IMR-90 (cell line): ENCODE results near the gene SPINT2. TPM values are rescaled to one million over a fixed set of nuclear protein-coding genes. Genes with fewer than 3 reads are reported as not detected.

Source experiments
- ATAC-seq: fragments of 200-7000 bp; cut with Tn5 transposase; 2 replicates; pipeline ENCODE4 v1.9.1; 2020; ENCODE audit warnings: low read depth, mild to moderate bottlenecking, moderate library complexity
- BruUV-seq: library from RNA; stranded (reverse); fragments of 400-500 nt; replicated peaks from 2 replicates; lab custom pipeline; 2021; lab: Mats Ljungman, UMichigan
- CTCF ChIA-PET: fragments of 300-600 bp; formaldehyde crosslinking; extraction: SDS; loops from one replicate; lab custom pipeline; 2021; ENCODE audit warnings: antibody characterized with exemption; lab: Yijun Ruan, JAX
- POLR2A ChIA-PET: fragments of 300-600 bp; sonication (Branson Sonifier 250); formaldehyde crosslinking; loops from one replicate; lab custom pipeline; 2022; ENCODE audit warnings: antibody characterized with exemption; ENCODE audit not compliant: unreplicated experiment; lab: Charles Lee
- DNase-seq: peaks from one replicate; pipeline ENCODE4 v3.0.0; 2013
- H2AFZ ChIP-seq: replicated peaks from 2 replicates; pipeline ENCODE3; 2013; ENCODE audit warnings: low read length, mild to moderate bottlenecking; ENCODE audit not compliant: poor library complexity
- H2AK5ac ChIP-seq: 2 replicates; pipeline ENCODE4 v1.6.1; 2013; ENCODE audit warnings: low read depth, low read length, inconsistent platforms
- H2AK9ac ChIP-seq: replicated peaks from 2 replicates; pipeline ENCODE3; 2013; ENCODE audit warnings: mild to moderate bottlenecking, low read depth, low read length, moderate library complexity; ENCODE audit not compliant: poor library complexity
- H2BK120ac ChIP-seq: 2 replicates; pipeline ENCODE4 v1.6.1; 2013; ENCODE audit warnings: low read depth, low read length, inconsistent platforms
- H2BK15ac ChIP-seq: 3 replicates; pipeline ENCODE4 v1.6.1; 2013; ENCODE audit warnings: low read depth, low read length, inconsistent platforms
- H2BK20ac ChIP-seq: 2 replicates; pipeline ENCODE4 v1.6.1; 2013; ENCODE audit warnings: low read depth, mild to moderate bottlenecking, inconsistent platforms, low read length, moderate library complexity
- H2BK5ac ChIP-seq: 2 replicates; pipeline ENCODE4 v1.6.1; 2013; ENCODE audit warnings: mild to moderate bottlenecking, low read depth, low read length, inconsistent platforms; ENCODE audit not compliant: poor library complexity, severe bottlenecking
- H3K14ac ChIP-seq: replicated peaks from 2 replicates; pipeline ENCODE4 v1.6.1; 2013; ENCODE audit warnings: low read depth, low read length, inconsistent platforms
- H3K18ac ChIP-seq: 2 replicates; pipeline ENCODE4 v1.6.1; 2013; ENCODE audit warnings: low read depth, low read length, control low read depth
- H3K23ac ChIP-seq: 2 replicates; pipeline ENCODE4 v1.6.1; 2013; ENCODE audit warnings: low read depth, low read length, inconsistent platforms
- H3K27ac ChIP-seq: 2 replicates; pipeline ENCODE4 v1.5.1; 2013; ENCODE audit warnings: mild to moderate bottlenecking, control low read depth, low read length; ENCODE audit not compliant: insufficient read depth
- H3K27me3 ChIP-seq: 2 replicates; pipeline ENCODE4 v1.6.1; 2013; ENCODE audit warnings: low read length; ENCODE audit not compliant: control insufficient read depth, insufficient read depth
- H3K36me3 ChIP-seq: 2 replicates; pipeline ENCODE4 v1.6.1; 2013; ENCODE audit warnings: low read length, mixed read lengths; ENCODE audit not compliant: control insufficient read depth, insufficient read depth
- H3K4ac ChIP-seq: 2 replicates; pipeline ENCODE4 v1.6.1; 2013; ENCODE audit warnings: low read depth, low read length, inconsistent platforms
- H3K4me1 ChIP-seq: 2 replicates; pipeline ENCODE4 v1.6.1; 2013; ENCODE audit warnings: low read length, mixed read lengths; ENCODE audit not compliant: control insufficient read depth, insufficient read depth
- H3K4me2 ChIP-seq: 2 replicates; pipeline ENCODE4 v1.6.1; 2013; ENCODE audit warnings: low read depth, mild to moderate bottlenecking, control low read depth, low read length, moderate library complexity
- H3K4me3 ChIP-seq: 2 replicates; pipeline ENCODE4 v1.5.1; 2013; ENCODE audit warnings: low read depth, mild to moderate bottlenecking, control low read depth, low read length, moderate library complexity; ENCODE audit not compliant: insufficient read depth
- H3K56ac ChIP-seq: 2 replicates; pipeline ENCODE4 v1.6.1; 2013; ENCODE audit warnings: low read length, inconsistent platforms; ENCODE audit not compliant: insufficient read depth; ENCODE audit errors: extremely low read depth
- H3K79me1 ChIP-seq, 2 experiments: 2 replicates each; pipeline ENCODE4 v1.6.1; 2013; ENCODE audit warnings: low read length in 2 of 2, inconsistent platforms in 1 of 2, low read depth in 1 of 2
- H3K9ac ChIP-seq: 2 replicates; pipeline ENCODE4 v1.6.1; 2013; ENCODE audit warnings: low read depth, low read length, control low read depth
- H3K9me1 ChIP-seq: 2 replicates; pipeline ENCODE4 v1.6.1; 2013; ENCODE audit warnings: low read length, inconsistent platforms; ENCODE audit not compliant: insufficient read depth
- H3K9me3 ChIP-seq: 2 replicates; pipeline ENCODE4 v1.6.1; 2013; ENCODE audit warnings: low read length; ENCODE audit not compliant: control insufficient read depth, insufficient read depth
- H4K20me1 ChIP-seq: 2 replicates; pipeline ENCODE4 v1.6.1; 2013; ENCODE audit warnings: low read length, inconsistent platforms; ENCODE audit not compliant: insufficient read depth
- H4K5ac ChIP-seq: 2 replicates; pipeline ENCODE4 v1.6.1; 2013; ENCODE audit warnings: mild to moderate bottlenecking, low read depth, low read length, control low read depth
- H4K8ac ChIP-seq, 2 experiments: 2 replicates each; pipeline ENCODE4 v1.6.1; 2013; ENCODE audit warnings: low read depth in 2 of 2, low read length in 2 of 2, control low read depth in 1 of 2, inconsistent platforms in 1 of 2
- H4K91ac ChIP-seq: 2 replicates; pipeline ENCODE4 v1.6.1; 2013; ENCODE audit warnings: low read depth, low read length, inconsistent platforms; ENCODE audit not compliant: insufficient read depth
- MAZ ChIP-seq: IDR thresholded peaks from 2 replicates; pipeline ENCODE4 v1.6.1; 2012; ENCODE audit warnings: low read depth, mild to moderate bottlenecking, low read length, improper control_type of control experiment, moderate library complexity, borderline replicate concordance
- RFX5 ChIP-seq: IDR thresholded peaks from 2 replicates; pipeline ENCODE4 v1.8.0; 2012; ENCODE audit warnings: low read depth, mild to moderate bottlenecking, low read length, moderate library complexity
- WGBS, 2 experiments: methylation state at CpG; one replicate each; pipeline versions ENCODE4 v1.1.5 to v1.1.7; 2013; ENCODE audit warnings: missing lambda C conversion rate in 2 of 2; ENCODE audit not compliant: insufficient read length in 1 of 2; ENCODE audit errors: extremely low coverage in 2 of 2; 5-methylcytosine and 5-hydroxymethylcytosine counted together
- dilution Hi-C: fragments of 300-500 bp; cut with HindIII; formaldehyde crosslinking; loops from one replicate; pipeline ENCODE4 v1.14.3; 2018; ENCODE audit warnings: low sequenced_read_pairs; ENCODE audit not compliant: unreplicated experiment
- in situ Hi-C: fragments of 300-500 bp; cut with MboI; formaldehyde crosslinking; loops from 3 replicates; pipeline ENCODE4 v1.14.3; 2019; ENCODE audit warnings: low sequenced_read_pairs, inconsistent platforms, mixed read lengths
- intact Hi-C: fragments of 100-400 bp; cut with micrococcal nuclease; formaldehyde crosslinking; loops from 2 replicates; pipeline ENCODE4 v1.10.0; 2022
- polyA plus RNA-seq, 3 experiments: library from polyadenylated mRNA; depleted of rRNA; stranded (reverse); fragments of >200 nt; gene quantifications; 2 replicates each; pipeline ENCODE4 v1.2.3, GENCODE V29; 2012; ENCODE audit warnings: low replicate concordance in 1 of 3
- total RNA-seq: library from RNA; depleted of rRNA; stranded (reverse); fragments of >200 nt; gene quantifications from 2 replicates; pipeline ENCODE4 v1.2.3, GENCODE V29; 2012

SPINT2 gene
- total and polyA plus RNA-seq, 2 of the 4 experiments (the other 2 are of a cell fraction) = 0.54 to 1.2 TPM

DNA sequence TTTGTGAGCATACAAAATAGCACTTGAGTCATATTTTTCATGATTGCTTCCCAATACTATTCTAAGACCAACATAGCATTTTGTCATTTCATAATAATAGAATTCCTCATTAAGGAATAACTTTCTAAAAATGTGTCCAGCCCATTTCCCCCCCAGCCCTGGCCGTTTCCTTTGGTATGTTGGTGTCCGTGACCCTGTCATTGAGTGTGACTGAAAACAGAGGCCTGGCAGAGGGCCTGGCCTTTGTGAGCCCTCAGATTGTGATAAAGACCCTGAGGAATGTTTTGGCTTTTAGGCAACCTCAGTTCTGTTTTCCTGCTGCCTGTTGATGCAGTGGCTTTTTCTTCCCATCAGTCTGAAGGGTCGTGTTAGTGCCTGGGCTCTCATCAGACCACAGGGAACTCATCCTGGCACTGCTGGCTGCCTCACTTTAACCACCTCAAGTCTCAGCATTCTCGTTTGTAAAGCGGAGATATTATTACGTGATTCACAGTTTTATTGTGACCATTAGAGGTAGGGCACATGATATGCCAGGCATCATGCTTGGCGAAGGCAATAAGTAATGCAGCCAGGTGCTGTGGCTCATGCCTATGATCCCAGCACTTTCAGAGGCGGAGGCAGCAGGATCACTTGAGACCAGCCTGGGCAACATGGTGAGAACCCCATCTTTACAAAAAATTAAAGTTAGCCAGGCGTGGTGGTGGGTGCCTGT lies 13.8 kb downstream of the SPINT2 start:
- DNase-seq (peak; percentile 35), ATAC-seq (peak; percentile 80)
- Histone ChIP-seq H3K4me1 (peaks cover 13% of the 10 kb centered on the region), H3K27me3 (no peaks in the 10 kb centered on the region), H3K18ac (peak overlapping the region; percentile 93), H4K5ac (peak overlapping the region; percentile 86), H3K79me1 (no peaks in the 10 kb centered on the region), H2BK15ac (peak overlapping the region; percentile 53; the same call in 2 of the 3 replicates), H4K20me1 (no peaks in the 10 kb centered on the region), H2AK5ac (peak overlapping the region; percentile 86), H3K23ac (peak overlapping the region; percentile 85), H2BK20ac (peak overlapping the region; percentile 85), H3K9ac (peak overlapping the region; percentile 17), H2AFZ (peak overlapping the region; percentile 65), H3K14ac (peak overlapping the region; percentile 58), H3K9me3 (no peaks in the 10 kb centered on the region), H3K4me2 (peak overlapping the region; percentile 64), H3K27ac (peak overlapping the region; percentile 83), H2BK120ac (peak overlapping the region; percentile 88), H3K36me3 (no peaks in the 10 kb centered on the region), H2AK9ac (no peak overlapping the region), H4K91ac (peak overlapping the region; percentile 38), H3K4me3 (no peak overlapping the region), H2BK5ac (peak overlapping the region; percentile 55), H3K56ac (no peak overlapping the region), H3K9me1 (peaks cover 5% of the 10 kb centered on the region; the same call in 1 of the 2 replicates), H4K8ac (peak overlapping the region; percentile 69 to 78; a peak in 3 of 4 replicates), H3K4ac (peak overlapping the region; percentile 87)
- no peak for TF ChIP-seq MAZ
- no peak for TF ChIP-seq RFX5
- in situ Hi-C loops (no loop called here), dilution Hi-C loops (no loop called here), intact Hi-C loops (no loop called here)
- WGBS, 2 experiments = 0% methylated on average over 2 of the region's 9 CpGs; no CpG with 5 or more reads in 1 of the 2 experiments
- CTCF ChIA-PET = no interaction called here
- BruUV-seq = no TSS peak
- POLR2A ChIA-PET = no interaction called here
